H1 (cell line): ENCODE data around the gene PRKAB2. TPM values are rescaled to one million over a fixed set of nuclear protein-coding genes. Genes with fewer than 3 reads are reported as not detected.
A peak's percentile ranks its signal among the peaks of the same experiment; 100 is the strongest.

Experiments used
- CTCF ChIA-PET: fragments of 300-600 bp; sonication (Branson Sonifier 250); formaldehyde crosslinking; loops from one replicate; lab custom pipeline; 2021; ENCODE audit not compliant: partially characterized antibody; lab: Charles Lee
- POLR2A ChIA-PET: fragments of 300-600 bp; sonication (Branson Sonifier 250); formaldehyde crosslinking; loops from one replicate; lab custom pipeline; 2021; ENCODE audit warnings: inconsistent platforms; ENCODE audit not compliant: partially characterized antibody; lab: Charles Lee
- DNase-seq, 2 experiments: peaks; one replicate each; pipeline versions ENCODE4 v3.0.0 to v3.0.0-alpha.2; 2010 to 2022; ENCODE audit warnings: low spot score in 2 of 2, low read depth in 1 of 2, mixed read lengths in 1 of 2
- FAIRE-seq: peaks from 2 replicates; lab custom pipeline; 2011; peaks lifted over from hg19 to GRCh38; lab: Jason Lieb, UNC
- H2AFZ ChIP-seq: 2 replicates; pipeline ENCODE4 v1.8.1; 2012; ENCODE audit warnings: low read length, inconsistent platforms
- H2AK5ac ChIP-seq: 2 replicates; pipeline ENCODE4 v1.6.1; 2013; ENCODE audit warnings: low read depth, low read length
- H2BK120ac ChIP-seq: replicated peaks from 2 replicates; pipeline ENCODE3; 2013; ENCODE audit warnings: low read depth, low read length, inconsistent platforms
- H2BK12ac ChIP-seq: 2 replicates; pipeline ENCODE4 v1.6.1; 2013; ENCODE audit warnings: low read depth, low read length
- H2BK15ac ChIP-seq: 2 replicates; pipeline ENCODE4 v1.6.1; 2013; ENCODE audit warnings: low read length
- H2BK20ac ChIP-seq: 2 replicates; pipeline ENCODE4 v1.6.1; 2013; ENCODE audit warnings: low read length
- H2BK5ac ChIP-seq: 2 replicates; pipeline ENCODE4 v1.6.1; 2013; ENCODE audit warnings: low read depth, low read length
- H3K14ac ChIP-seq: 2 replicates; pipeline ENCODE4 v1.6.1; 2013; ENCODE audit warnings: inconsistent platforms; ENCODE audit not compliant: insufficient read length
- H3K18ac ChIP-seq: 2 replicates; pipeline ENCODE4 v1.6.1; 2013; ENCODE audit warnings: low read length; ENCODE audit errors: extremely low read depth
- H3K23ac ChIP-seq: 2 replicates; pipeline ENCODE4 v1.6.1; 2013; ENCODE audit warnings: inconsistent platforms; ENCODE audit not compliant: insufficient read length
- H3K23me2 ChIP-seq: 2 replicates; pipeline ENCODE4 v1.6.1; 2013; ENCODE audit warnings: low read depth, low read length
- H3K27ac ChIP-seq: 2 replicates; pipeline ENCODE4 v1.6.1; 2011; ENCODE audit warnings: low read depth, low read length, inconsistent platforms
- H3K27me3 ChIP-seq, 4 experiments: replicated peaks in 1 of 4; 1 replicate in 1 of 4; 2 replicates in 3 of 4; pipeline versions ENCODE4 v1.6.1 to v1.8.1; 2011 to 2013; ENCODE audit warnings: low read length in 3 of 4, mild to moderate bottlenecking in 3 of 4, inconsistent platforms in 2 of 4, mixed read lengths in 2 of 4, moderate library complexity in 1 of 4; ENCODE audit not compliant: control insufficient read depth in 3 of 4, insufficient read depth in 3 of 4; ENCODE audit errors: extremely low read depth in 1 of 4
- H3K36me3 ChIP-seq, 4 experiments: 2 replicates each; pipeline versions ENCODE4 v1.6.1 to v1.8.1; 2011 to 2013; ENCODE audit warnings: mild to moderate bottlenecking in 4 of 4, low read length in 3 of 4, moderate library complexity in 2 of 4, control low read depth in 1 of 4, inconsistent platforms in 1 of 4; ENCODE audit not compliant: insufficient read depth in 4 of 4, control insufficient read depth in 2 of 4
- H3K4ac ChIP-seq: replicated peaks from 2 replicates; pipeline ENCODE3; 2013; ENCODE audit warnings: low read length, low read depth, mixed read lengths, inconsistent platforms; ENCODE audit not compliant: insufficient read length
- H3K4me1 ChIP-seq, 4 experiments: replicated peaks in 1 of 4; 1 replicate in 1 of 4; 2 replicates in 3 of 4; pipeline versions ENCODE4 v1.6.1 to v1.8.1; 2011 to 2013; ENCODE audit warnings: low read length in 3 of 4, inconsistent platforms in 2 of 4, mixed read lengths in 1 of 4; ENCODE audit not compliant: insufficient read depth in 4 of 4, control insufficient read depth in 3 of 4
- H3K4me2 ChIP-seq, 2 experiments: 2 replicates each; pipeline versions ENCODE4 v1.6.1 to v1.8.1; 2011 to 2013; ENCODE audit warnings: low read depth in 2 of 2, low read length in 2 of 2, control low read depth in 1 of 2, inconsistent platforms in 1 of 2, mild to moderate bottlenecking in 1 of 2; ENCODE audit not compliant: insufficient read depth in 1 of 2
- H3K4me3 ChIP-seq, 4 experiments: fragments of 200-600, 300-600 bp in 1 of 4; sonication (generic), shearing (Covaris generic), sonication (Bioruptor Twin) in 1 of 4; 2 replicates each; pipeline versions ENCODE4 v1.5.1 to v1.8.1; 2011 to 2016; ENCODE audit warnings: low read length in 4 of 4, low read depth in 3 of 4, control low read depth in 2 of 4, inconsistent platforms in 2 of 4, mild to moderate bottlenecking in 2 of 4, mixed read lengths in 1 of 4, moderate library complexity in 1 of 4; ENCODE audit not compliant: insufficient read depth in 2 of 4; ENCODE audit errors: extremely low read depth in 1 of 4
- H3K56ac ChIP-seq: replicated peaks from 2 replicates; pipeline ENCODE3; 2013; ENCODE audit warnings: low read depth, mild to moderate bottlenecking, mixed read lengths, low read length, inconsistent platforms; ENCODE audit not compliant: insufficient read length
- H3K79me1 ChIP-seq: 2 replicates; pipeline ENCODE4 v1.6.1; 2013; ENCODE audit warnings: low read depth, low read length, control low read depth
- H3K79me2 ChIP-seq, 2 experiments: 2 replicates each; pipeline versions ENCODE4 v1.6.1 to v1.8.1; 2012 to 2013; ENCODE audit warnings: low read length in 2 of 2, mild to moderate bottlenecking in 2 of 2, inconsistent platforms in 1 of 2; ENCODE audit not compliant: insufficient read depth in 2 of 2, control insufficient read depth in 1 of 2
- H3K9ac ChIP-seq, 4 experiments: replicated peaks in 1 of 4; 1 replicate in 1 of 4; 2 replicates in 3 of 4; pipeline versions ENCODE4 v1.6.1 to v1.8.1; 2011 to 2013; ENCODE audit warnings: low read depth in 3 of 4, low read length in 3 of 4, control low read depth in 2 of 4, mild to moderate bottlenecking in 2 of 4, moderate library complexity in 2 of 4, inconsistent platforms in 1 of 4; ENCODE audit errors: extremely low read depth in 1 of 4
- H3K9me3 ChIP-seq, 2 experiments: 2 replicates each; pipeline versions ENCODE4 v1.6.1 to v1.8.1; 2012 to 2013; ENCODE audit warnings: mild to moderate bottlenecking in 2 of 2, moderate library complexity in 2 of 2, control low read depth in 1 of 2, inconsistent platforms in 1 of 2, low read depth in 1 of 2, low read length in 1 of 2, mixed read lengths in 1 of 2; ENCODE audit not compliant: insufficient read depth in 2 of 2
- H4K20me1 ChIP-seq, 2 experiments: replicated peaks in 1 of 2; 2 replicates each; pipeline versions ENCODE3 to v1.8.1; 2011 to 2013; ENCODE audit warnings: inconsistent platforms in 2 of 2, low read length in 2 of 2, mild to moderate bottlenecking in 1 of 2; ENCODE audit not compliant: insufficient read depth in 2 of 2, control insufficient read depth in 1 of 2
- H4K5ac ChIP-seq: 2 replicates; pipeline ENCODE4 v1.6.1; 2013; ENCODE audit warnings: low read length, low read depth, mixed read lengths, inconsistent platforms; ENCODE audit not compliant: insufficient read length
- H4K8ac ChIP-seq: 2 replicates; pipeline ENCODE4 v1.8.0; 2013; ENCODE audit warnings: mild to moderate bottlenecking, moderate library complexity, low read length, inconsistent platforms; ENCODE audit not compliant: insufficient read depth; ENCODE audit errors: extremely low read depth
- H4K91ac ChIP-seq: replicated peaks from 2 replicates; pipeline ENCODE3; 2013; ENCODE audit warnings: low read length, mixed read lengths, inconsistent platforms; ENCODE audit not compliant: insufficient read length
- CBX5 ChIP-seq: fragments of 300-800, 300-1000 bp; sonication (generic); IDR thresholded peaks from 2 replicates; pipeline ENCODE4 v1.7.1; 2016; ENCODE audit warnings: antibody characterized with exemption, low read length, low read depth
- CHD1 ChIP-seq: IDR thresholded peaks from 2 replicates; pipeline ENCODE4 v1.6.1; 2012; ENCODE audit warnings: low read depth, low read length, improper control_type of control experiment
- CHD2 ChIP-seq: IDR thresholded peaks from 2 replicates; pipeline ENCODE4 v1.6.1; 2012; ENCODE audit warnings: low read length, improper control_type of control experiment
- CTCF ChIP-seq, 3 experiments: IDR thresholded peaks; 1 replicate in 2 of 3; 2 replicates in 1 of 3; pipeline versions ENCODE4 v1.5.1 to v1.6.1; 2011; ENCODE audit warnings: low read length in 3 of 3, mild to moderate bottlenecking in 3 of 3, inconsistent platforms in 2 of 3, low read depth in 1 of 3, moderate library complexity in 1 of 3; ENCODE audit not compliant: insufficient read depth in 1 of 3; ENCODE audit errors: control extremely low read depth in 1 of 3
- GTF2F1 ChIP-seq: IDR thresholded peaks from 2 replicates; pipeline ENCODE4 v1.6.1; 2012; ENCODE audit warnings: low read depth, low read length, improper control_type of control experiment, borderline replicate concordance
- JUN ChIP-seq: IDR thresholded peaks from 2 replicates; pipeline ENCODE4 v1.6.1; 2011; ENCODE audit warnings: low read depth, mild to moderate bottlenecking, improper control_type of control experiment, low read length
- JUND ChIP-seq: IDR thresholded peaks from 2 replicates; pipeline ENCODE4 v1.6.1; 2011; ENCODE audit warnings: mild to moderate bottlenecking, improper control_type of control experiment, low read length
- KDM4A ChIP-seq: IDR thresholded peaks from one replicate; pipeline ENCODE4 v1.7.1; 2012; ENCODE audit warnings: low read depth, mild to moderate bottlenecking, moderate library complexity, low read length, inconsistent platforms; ENCODE audit not compliant: severe bottlenecking
- NRF1 ChIP-seq: IDR thresholded peaks from 2 replicates; pipeline ENCODE4 v1.6.1; 2011; ENCODE audit warnings: mild to moderate bottlenecking, low read depth, low read length, improper control_type of control experiment
- SIN3A ChIP-seq, 2 experiments: IDR thresholded peaks in 1 of 2; conservative IDR thresholded peaks in 1 of 2; 2 replicates each; pipeline ENCODE4 v1.6.1; 2011 to 2012; ENCODE audit warnings: low read length in 2 of 2, improper control_type of control experiment in 1 of 2, low read depth in 1 of 2, mild to moderate bottlenecking in 1 of 2
- SP2 ChIP-seq: IDR thresholded peaks from 2 replicates; pipeline ENCODE4 v1.6.1; 2012; ENCODE audit warnings: mild to moderate bottlenecking, low read length, inconsistent platforms
- TBP ChIP-seq: IDR thresholded peaks from 2 replicates; pipeline ENCODE4 v1.6.1; 2011; ENCODE audit warnings: low read depth, low read length, improper control_type of control experiment
- TEAD4 ChIP-seq: IDR thresholded peaks from 2 replicates; pipeline ENCODE4 v1.6.1; 2012; ENCODE audit warnings: low read depth, low read length, inconsistent platforms, mixed read lengths
- polyA plus RNA-seq, 7 experiments: library from polyadenylated mRNA; depleted of rRNA in 3 of 7; stranded (reverse) in 5 of 7; unstranded in 2 of 7; fragments of >200 nt in 5 of 7; fragments of 200-250 nt in 2 of 7; gene quantifications; 1 replicate in 5 of 7; 2 replicates in 1 of 7; 4 replicates in 1 of 7; pipeline versions ENCODE4 v1.2.1 to v1.2.3, GENCODE V29; 2011 to 2013; ENCODE audit warnings: missing spikeins in 2 of 7, mixed read lengths in 2 of 7
- total RNA-seq: library from RNA; stranded (reverse); fragmentation: NEBNext Ultra II Directional; extraction: Animal tissue kit (Norgen Biotek cat#: 25700); gene quantifications from 2 replicates; pipeline ENCODE4 v1.2.1, GENCODE V29; 2021

Gene PRKAB2
- total and polyA plus RNA-seq, 2 of the 8 experiments (the other 6 are each of a cell fraction or from before 2014, with no cell fraction given): 15.0 to 18.9 TPM

- Histone ChIP-seq H3K4me1 (no peaks in the 10 kb centered on the region), H4K91ac (no peak overlapping the region), H3K14ac (no peak overlapping the region), H3K4me3 (no peak overlapping the region), H3K4ac (no peak overlapping the region), H3K27ac (no peak overlapping the region), H2BK20ac (no peak overlapping the region), H3K18ac (no peak overlapping the region), H4K20me1 (peaks cover 0 to 2% of the 10 kb centered on the region in 2 experiments), H3K27me3 (no peaks in the 10 kb centered on the region), H3K9me3 (no peaks in the 10 kb centered on the region), H3K56ac (no peak overlapping the region), H3K23ac (no peak overlapping the region), H3K79me2 (peaks cover 0 to 10% of the 10 kb centered on the region in 2 experiments; a peak in 3 of 4 replicates), H2BK5ac (no peak overlapping the region), H4K8ac (no peak overlapping the region), H3K23me2 (no peaks in the 10 kb centered on the region), H2BK120ac (no peak overlapping the region), H2BK12ac (no peak overlapping the region), H3K79me1 (0 out of 2 replicates have a peak, but pooled peaks cover 2% of the 10 kb centered on the region), H3K36me3 (peaks cover 2 to 51% (median 39%) of the 10 kb centered on the region in 4 experiments; a peak in 7 of 8 replicates), H3K4me2 (no peak overlapping the region), H3K9ac (peak overlapping the region in 1 of 4 experiments; percentile 8; a peak in 1 of 7 replicates), H2BK15ac (no peak overlapping the region), H2AFZ (no peak overlapping the region), H2AK5ac (no peak overlapping the region), H4K5ac (no peak overlapping the region)
- CTCF ChIA-PET: interaction anchor here (1.0 to 1.1 kb wide), 2 partner anchors 80 to 81 kb away, joined by 3 to 4 read pairs; partner anchors contain the start of gene CHD1L
- no peak for TF ChIP-seq CHD1
- TF ChIP-seq JUND: no peak
- no peak for TF ChIP-seq CTCF (IDR thresholded peaks at IDR 0.05; ENCODE audit: control extremely low read depth in 1 of 3, insufficient read depth in 1 of 3, low read depth in 1 of 3, low read length in 3 of 3)
- no peak for TF ChIP-seq TEAD4
- TF ChIP-seq CBX5: no peak
- no peak for TF ChIP-seq NRF1
- no peak for TF ChIP-seq JUN
- TF ChIP-seq SP2: no peak
- no peak for TF ChIP-seq TBP
- no peak for TF ChIP-seq CHD2
- no peak for TF ChIP-seq GTF2F1
- TF ChIP-seq SIN3A (conservative IDR thresholded peaks at IDR 0.05 in 1 of 2, IDR thresholded peaks at IDR 0.05 in 1 of 2; ENCODE audit: low read depth in 1 of 2, low read length in 2 of 2): no peak
- no peak for TF ChIP-seq KDM4A
- no peak for DNase-seq
- no peak for FAIRE-seq
- POLR2A ChIA-PET: interaction anchor here (0.6 to 3.0 kb wide), 5 partner anchors 9 to 769 kb away, joined by 3 to 14 read pairs (median 4); partner anchors contain the start of gene PRKAB2
These were observed 10.2 kb downstream of the PRKAB2 start for GRCh38 chr1:147162093-147162492.
